RPMI8226 (cell line): Measurements from ENCODE around the gene KCNN3.
A peak's percentile ranks its signal among the peaks of the same experiment; 100 is the strongest.

ENCODE experiments used
- DNase-seq: peaks from one replicate; pipeline ENCODE4 v3.0.0-alpha.2; 2015

Gene KCNN3

GRCh38 chr1:154725865-154726264, 144.2 kb downstream of the KCNN3 start:
- no peak for DNase-seq

GRCh38 chr1:154720328-154721297, 149.5 kb downstream of the KCNN3 start:
- no peak for DNase-seq

- DNase-seq = no peak
Observed at GRCh38 chr1:154719586-154720327, 150.3 kb downstream of the KCNN3 start.

- DNase-seq = no peak
Observed at GRCh38 chr1:154718566-154718965, 151.5 kb downstream of the KCNN3 start.

- DNase-seq = no peak
Observed at GRCh38 chr1:154717528-154717924, 152.6 kb downstream of the KCNN3 start.

- DNase-seq = no peak
Observed at GRCh38 chr1:154716614-154717527, 153.2 kb downstream of the KCNN3 start.

- no peak for DNase-seq
Observed at GRCh38 chr1:154716011-154716410, 154.1 kb downstream of the KCNN3 start.

- DNase-seq = no peak
Observed at GRCh38 chr1:154715385-154715784, 154.7 kb downstream of the KCNN3 start.

GRCh38 chr1:154714638-154715037, 155.4 kb downstream of the KCNN3 start:
- DNase-seq = peak; percentile 36

GRCh38 chr1:154714052-154714623, 155.9 kb downstream of the KCNN3 start:
- DNase-seq = no peak

GRCh38 chr1:154713005-154713404, 157.1 kb downstream of the KCNN3 start:
- DNase-seq = no peak

GRCh38 chr1:154712166-154712810, 157.8 kb downstream of the KCNN3 start:
- no peak for DNase-seq

GRCh38 chr1:154711416-154711815, 158.7 kb downstream of the KCNN3 start:
- no peak for DNase-seq

GRCh38 chr1:154710106-154710505, 160.0 kb downstream of the KCNN3 start:
- DNase-seq = no peak

- DNase-seq = no peak
Observed at GRCh38 chr1:154707901-154708463, 162.1 kb downstream of the KCNN3 start.

GRCh38 chr1:154706851-154707250, 163.2 kb downstream of the KCNN3 start:
- DNase-seq = no peak

GRCh38 chr1:154705544-154705943, 164.5 kb downstream of the KCNN3 start:
- DNase-seq = no peak

GRCh38 chr1:154703170-154703569, 166.9 kb downstream of the KCNN3 start:
- no peak for DNase-seq

- peak; percentile 55 for DNase-seq
Observed at GRCh38 chr1:154698320-154699096, 171.6 kb downstream of the KCNN3 start.

- DNase-seq = no peak
Observed at GRCh38 chr1:154697710-154698109, 172.4 kb downstream of the KCNN3 start.

- DNase-seq = no peak
Observed at GRCh38 chr1:154696456-154696855, 173.6 kb downstream of the KCNN3 start.
